Prostate gland (tissue), 2 donors: Measurements from ENCODE around the gene RSAD2. TPM values are rescaled to one million over a fixed set of nuclear protein-coding genes. Genes with fewer than 3 reads are reported as not detected.

Experiments
- DNase-seq: peaks from one replicate; pipeline ENCODE4 v3.0.0-alpha.2; 2019; ENCODE audit warnings: low spot score
- H3K27ac ChIP-seq, 2 donors: fragments of 200-600 bp; sonication (generic); 2 replicates each; pipeline ENCODE4 v1.5.1; 2017 to 2019
- H3K27me3 ChIP-seq: fragments of 200-600 bp; sonication (generic); replicated peaks from 2 replicates; pipeline ENCODE4 v1.5.1; 2019; ENCODE audit not compliant: insufficient read depth
- H3K36me3 ChIP-seq, 2 donors: fragments of 200-600 bp; sonication (generic); 1 replicate in 1 of 2; 2 replicates in 1 of 2; pipeline versions ENCODE4 v1.5.1 to v1.8.1; 2017 to 2019
- H3K4me1 ChIP-seq: fragments of 200-600 bp; sonication (generic); replicated peaks from 2 replicates; pipeline ENCODE4 v1.5.1; 2019
- H3K4me3 ChIP-seq, 2 donors: fragments of 200-600 bp; sonication (generic); 2 replicates each; pipeline ENCODE4 v1.5.1; 2017 to 2019
- H3K9me3 ChIP-seq: fragments of 200-600 bp; sonication (generic); 2 replicates; pipeline ENCODE4 v1.5.1; 2017
- POLR2A ChIP-seq: fragments of 450-650 bp; IDR thresholded peaks from one replicate; pipeline ENCODE4 v1.6.1; 2016; ENCODE audit warnings: antibody characterized with exemption, mild to moderate bottlenecking
- POLR2AphosphoS5 ChIP-seq: sonication (generic); formaldehyde crosslinking; IDR thresholded peaks from one replicate; pipeline ENCODE4 v1.6.1; 2017; ENCODE audit warnings: antibody characterized with exemption
- WGBS: methylation state at CpG from one replicate; pipeline ENCODE4 v1.1.5; 2018; 5-methylcytosine and 5-hydroxymethylcytosine counted together
- intact Hi-C: fragments of 100-400 bp; cut with DNase I; formaldehyde crosslinking; loops from one replicate; pipeline ENCODE4 v1.14.2; 2022
- total RNA-seq, 2 donors: library from RNA; depleted of rRNA; stranded (reverse); fragments of >200 nt; gene quantifications; one replicate each; pipeline ENCODE4 v1.1.0, GENCODE V29; 2016
- TF ChIP-seq, protein P1 (sequence below), 4 experiments: fragments of 200-600 bp in 2 of 4; fragments of 450-650 bp in 2 of 4; sonication (generic) in 2 of 4; IDR thresholded peaks; 1 replicate in 3 of 4; 2 replicates in 1 of 4; pipeline ENCODE4 v1.5.1; 2016 to 2019; ENCODE audit warnings: antibody characterized with exemption in 4 of 4, mild to moderate bottlenecking in 2 of 4, moderate library complexity in 2 of 4

RSAD2 gene
- total RNA-seq, 2 donors from 2014 or later = 3.3 to 8.3 TPM

DNA sequence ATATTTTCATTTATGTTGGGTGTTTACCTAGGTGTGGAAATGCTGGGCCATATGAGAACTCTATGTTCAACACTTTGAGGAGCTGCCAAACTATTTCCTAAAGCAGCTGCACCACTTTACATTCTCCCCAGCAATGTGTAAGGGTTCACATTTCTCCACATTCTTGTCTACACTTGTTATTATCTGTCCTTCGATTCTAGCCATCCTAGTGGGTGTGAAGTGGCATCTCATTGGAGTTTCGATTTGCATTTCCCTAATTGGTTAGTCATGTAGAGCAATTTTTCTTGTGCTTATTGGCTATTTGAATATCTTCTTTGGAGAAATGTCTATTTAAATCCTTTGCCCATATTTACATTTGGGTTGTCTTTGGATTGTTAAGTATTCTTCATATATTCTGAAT lies 61.5 kb downstream of the RSAD2 start:
- TF ChIP-seq POLR2A (no peak), POLR2AphosphoS5 (no peak)
- TF ChIP-seq, protein P1, sequence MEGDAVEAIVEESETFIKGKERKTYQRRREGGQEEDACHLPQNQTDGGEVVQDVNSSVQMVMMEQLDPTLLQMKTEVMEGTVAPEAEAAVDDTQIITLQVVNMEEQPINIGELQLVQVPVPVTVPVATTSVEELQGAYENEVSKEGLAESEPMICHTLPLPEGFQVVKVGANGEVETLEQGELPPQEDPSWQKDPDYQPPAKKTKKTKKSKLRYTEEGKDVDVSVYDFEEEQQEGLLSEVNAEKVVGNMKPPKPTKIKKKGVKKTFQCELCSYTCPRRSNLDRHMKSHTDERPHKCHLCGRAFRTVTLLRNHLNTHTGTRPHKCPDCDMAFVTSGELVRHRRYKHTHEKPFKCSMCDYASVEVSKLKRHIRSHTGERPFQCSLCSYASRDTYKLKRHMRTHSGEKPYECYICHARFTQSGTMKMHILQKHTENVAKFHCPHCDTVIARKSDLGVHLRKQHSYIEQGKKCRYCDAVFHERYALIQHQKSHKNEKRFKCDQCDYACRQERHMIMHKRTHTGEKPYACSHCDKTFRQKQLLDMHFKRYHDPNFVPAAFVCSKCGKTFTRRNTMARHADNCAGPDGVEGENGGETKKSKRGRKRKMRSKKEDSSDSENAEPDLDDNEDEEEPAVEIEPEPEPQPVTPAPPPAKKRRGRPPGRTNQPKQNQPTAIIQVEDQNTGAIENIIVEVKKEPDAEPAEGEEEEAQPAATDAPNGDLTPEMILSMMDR (IDR thresholded peaks at IDR 0.05) = no peak
- Histone ChIP-seq H3K9me3 (no peaks in the 10 kb centered on the region), H3K27ac (no peak overlapping the region), H3K27me3 (no peaks in the 10 kb centered on the region), H3K36me3 (no peaks in the 10 kb centered on the region), H3K4me3 (no peak overlapping the region), H3K4me1 (no peaks in the 10 kb centered on the region)
- intact Hi-C loops = no loop called here
- no peak for DNase-seq
- WGBS = 69% methylated on average over 2 of the region's 2 CpGs

DNA sequence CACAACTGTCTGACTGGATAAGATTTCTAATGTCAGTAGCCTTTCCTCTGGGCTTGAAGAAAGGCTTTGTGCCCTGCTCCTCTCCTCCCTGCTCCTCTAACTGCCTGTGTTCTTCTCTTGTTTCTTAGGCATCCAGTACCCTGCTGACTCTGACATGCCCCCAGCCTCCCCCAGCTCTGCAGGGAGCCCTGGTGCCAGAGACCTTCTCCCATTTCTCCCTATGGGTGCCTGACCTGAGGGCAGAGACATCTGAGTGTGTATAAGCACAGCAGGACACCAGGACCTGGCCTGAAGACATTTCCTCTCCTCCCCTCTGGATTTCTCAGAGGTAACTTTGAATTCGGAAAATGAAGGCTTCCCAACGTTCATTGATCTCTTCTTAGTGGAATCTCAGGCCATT lies 63.2 kb downstream of the RSAD2 start:
- no peaks in the 10 kb centered on the region for H3K36me3 ChIP-seq
- H3K4me3 ChIP-seq = no peak overlapping the region
- no peaks in the 10 kb centered on the region for H3K27me3 ChIP-seq
- H3K27ac ChIP-seq = no peak overlapping the region
- H3K4me1 ChIP-seq = no peaks in the 10 kb centered on the region
- whole genome bisulfite sequencing = 81% methylated on average over 2 of the region's 2 CpGs
- TF ChIP-seq, protein P1 (IDR thresholded peaks at IDR 0.05) = no peak
- no peak for TF ChIP-seq POLR2A
- H3K9me3 ChIP-seq = no peaks in the 10 kb centered on the region
- intact Hi-C loops = no loop called here
- DNase-seq = no peak

DNA sequence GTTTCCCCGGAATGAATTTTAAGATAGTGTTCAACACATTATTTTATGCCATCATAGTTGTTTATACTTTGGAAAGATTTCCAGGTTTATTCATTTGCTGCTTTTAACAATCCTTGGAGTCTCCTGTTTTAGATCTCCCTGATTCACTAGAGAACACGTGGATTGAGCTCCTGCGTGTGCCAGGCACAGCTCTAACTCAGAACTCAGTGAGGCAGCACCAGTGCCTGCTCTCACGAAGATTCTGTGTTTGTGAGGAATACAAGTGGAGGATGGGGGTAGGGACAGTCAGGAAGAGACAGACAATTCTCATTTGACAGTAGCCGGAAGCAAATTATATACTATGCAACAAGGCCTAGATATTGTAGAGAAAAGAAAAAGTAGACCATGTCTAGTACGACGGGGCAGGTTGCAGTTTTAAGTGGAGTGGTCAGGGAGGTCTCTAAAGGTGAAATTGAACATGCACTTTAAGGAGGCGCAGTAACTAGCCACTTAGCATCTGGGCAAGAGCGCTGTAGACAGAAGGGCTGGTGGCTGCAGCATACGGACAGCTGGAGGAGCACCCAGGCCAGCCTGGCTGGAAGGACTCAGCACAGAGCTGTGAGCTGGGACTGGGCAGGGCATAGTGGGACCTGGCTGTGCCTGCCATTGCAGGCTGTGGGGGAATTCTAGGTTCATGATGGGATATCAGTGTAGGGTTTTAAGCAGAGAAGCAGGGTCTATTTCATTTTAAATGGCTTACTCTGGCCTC lies 63.9 kb downstream of the RSAD2 start:
- intact Hi-C loops = no loop called here
- Histone ChIP-seq H3K4me1 (no peaks in the 10 kb centered on the region), H3K36me3 (no peaks in the 10 kb centered on the region), H3K4me3 (no peak overlapping the region), H3K27me3 (no peaks in the 10 kb centered on the region), H3K9me3 (no peaks in the 10 kb centered on the region), H3K27ac (no peak overlapping the region)
- TF ChIP-seq, protein P1 (IDR thresholded peaks at IDR 0.05) = no peak
- TF ChIP-seq POLR2A (no peak), POLR2AphosphoS5 (no peak)
- 92% methylated on average over 10 of the region's 10 CpGs for WGBS
- peak; percentile 2 for DNase-seq

DNA sequence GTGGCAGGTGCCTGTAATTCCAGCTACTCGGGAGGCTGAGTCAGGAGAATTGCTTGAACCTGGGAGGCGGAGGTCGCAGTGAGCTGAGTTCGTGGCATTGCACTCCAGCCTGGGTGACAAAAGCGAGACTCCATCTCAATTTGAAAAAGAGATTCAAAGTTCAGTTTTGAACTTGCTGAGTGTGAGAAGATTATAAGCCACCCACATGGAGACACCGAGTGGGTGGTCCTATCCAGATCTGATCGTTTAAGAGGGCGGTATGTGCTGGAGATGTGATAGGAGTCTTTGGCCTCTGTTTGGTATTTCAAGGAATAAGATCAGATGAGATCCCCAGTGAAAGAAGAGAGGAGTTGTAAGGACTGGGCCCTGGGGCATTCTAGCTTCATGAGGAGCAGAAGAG lies 65.3 kb downstream of the RSAD2 start:
- TF ChIP-seq, protein P1 (IDR thresholded peaks at IDR 0.05) = no peak
- no peak for TF ChIP-seq POLR2A
- no peak for DNase-seq
- Histone ChIP-seq H3K4me3 (no peak overlapping the region), H3K4me1 (no peaks in the 10 kb centered on the region), H3K36me3 (no peaks in the 10 kb centered on the region), H3K9me3 (no peaks in the 10 kb centered on the region), H3K27me3 (no peaks in the 10 kb centered on the region), H3K27ac (no peak overlapping the region)
- 86% methylated on average over 8 of the region's 8 CpGs for WGBS
- intact Hi-C loops = no loop called here

DNA sequence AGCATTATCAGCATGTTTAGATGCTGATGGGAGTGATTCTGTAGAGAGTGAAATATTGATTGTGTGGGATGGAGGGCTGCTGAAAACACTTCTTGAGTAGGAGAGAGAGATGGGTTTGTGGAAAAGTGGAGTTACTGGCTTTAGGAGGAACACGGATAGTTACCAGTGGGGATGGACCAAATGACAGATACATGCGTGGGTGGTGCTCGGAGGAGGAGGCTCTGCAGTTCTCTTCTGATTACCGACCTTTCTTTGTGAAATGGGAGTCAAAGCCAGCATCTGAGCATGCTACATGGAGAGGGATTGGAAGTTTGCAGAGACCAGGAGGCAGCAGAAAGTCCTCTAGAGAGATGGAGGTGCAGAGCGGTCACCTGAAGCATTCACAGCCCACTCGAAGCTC lies 65.9 kb downstream of the RSAD2 start:
- Histone ChIP-seq H3K4me3 (no peak overlapping the region), H3K9me3 (no peaks in the 10 kb centered on the region), H3K27ac (no peak overlapping the region), H3K36me3 (no peaks in the 10 kb centered on the region), H3K27me3 (no peaks in the 10 kb centered on the region), H3K4me1 (no peaks in the 10 kb centered on the region)
- DNase-seq = no peak
- intact Hi-C loops = no loop called here
- WGBS = 84% methylated on average over 6 of the region's 6 CpGs
- TF ChIP-seq, protein P1 (IDR thresholded peaks at IDR 0.05) = no peak
- TF ChIP-seq POLR2A (no peak), POLR2AphosphoS5 (no peak)
